ENCODE results near the gene PLCXD1.

GRCh38 chrX:349196-349595 is 68.0 kb downstream of the PLCXD1 start:
- TF ChIP-seq EP300 (IDR thresholded peaks at IDR 0.05) (no peak), POLR2A (IDR thresholded peaks at IDR 0.05) (no peak), CTCF (IDR thresholded peaks at IDR 0.05) (no peak), POLR2AphosphoS5 (IDR thresholded peaks at IDR 0.05) (no peak)
